HEK293T (cell line): ENCODE measurements around the gene BTBD3.
A peak's percentile ranks its signal among the peaks of the same experiment; 100 is the strongest.

Source experiments
- CTCF ChIA-PET: fragments of 350-600 bp; formaldehyde crosslinking; extraction: SDS; loops from one replicate; lab custom pipeline; 2021; ENCODE audit warnings: antibody characterized with exemption, inconsistent platforms; lab: Yijun Ruan, JAX
- POLR2A ChIA-PET: fragments of 350-600 bp; formaldehyde crosslinking; extraction: SDS; loops from one replicate; lab custom pipeline; 2020; ENCODE audit warnings: antibody characterized with exemption, inconsistent platforms; lab: Yijun Ruan, JAX
- DNase-seq: peaks from one replicate; pipeline ENCODE4 v3.0.0; 2012; ENCODE audit warnings: mixed read lengths; ENCODE audit errors: extremely low spot score
- ARNT ChIP-seq: fragments of 450-650 bp; IDR thresholded peaks from 2 replicates; pipeline ENCODE4 v1.6.1; 2017; ENCODE audit warnings: mild to moderate bottlenecking
- BHLHE40 ChIP-seq: fragments of 450-650 bp; IDR thresholded peaks from 2 replicates; pipeline ENCODE4 v1.6.1; 2016; ENCODE audit warnings: mild to moderate bottlenecking, moderate library complexity, borderline replicate concordance
- CTBP1 ChIP-seq: fragments of 450-650 bp; IDR thresholded peaks from 2 replicates; pipeline ENCODE4 v1.6.1; 2016; ENCODE audit warnings: borderline replicate concordance
- ELF4 ChIP-seq: fragments of 450-650 bp; IDR thresholded peaks from 2 replicates; pipeline ENCODE4 v1.6.1; 2017; ENCODE audit warnings: antibody characterized with exemption
- FOXA1 ChIP-seq: fragments of 450-650 bp; IDR thresholded peaks from 2 replicates; pipeline ENCODE4 v1.6.1; 2016; ENCODE audit warnings: mild to moderate bottlenecking
- FOXK2 ChIP-seq: fragments of 450-650 bp; IDR thresholded peaks from 2 replicates; pipeline ENCODE4 v1.6.1; 2016; ENCODE audit warnings: mild to moderate bottlenecking
- FOXM1 ChIP-seq: fragments of 450-650 bp; IDR thresholded peaks from 2 replicates; pipeline ENCODE4 v1.6.1; 2017; ENCODE audit warnings: mild to moderate bottlenecking, borderline replicate concordance
- HDGF ChIP-seq: fragments of 450-650 bp; IDR thresholded peaks from 2 replicates; pipeline ENCODE4 v1.6.1; 2017; ENCODE audit warnings: antibody characterized with exemption, borderline replicate concordance
- L3MBTL2 ChIP-seq: fragments of 450-650 bp; conservative IDR thresholded peaks from 2 replicates; pipeline ENCODE4 v1.6.1; 2016; ENCODE audit warnings: mild to moderate bottlenecking
- LEF1 ChIP-seq: fragments of 450-650 bp; IDR thresholded peaks from 2 replicates; pipeline ENCODE4 v1.6.1; 2017; ENCODE audit warnings: mild to moderate bottlenecking, borderline replicate concordance
- NFRKB ChIP-seq: fragments of 450-650 bp; IDR thresholded peaks from 2 replicates; pipeline ENCODE4 v1.6.1; 2016; ENCODE audit warnings: mild to moderate bottlenecking, moderate library complexity
- PKNOX1 ChIP-seq: fragments of 450-650 bp; IDR thresholded peaks from 2 replicates; pipeline ENCODE4 v1.6.1; 2016
- SP1 ChIP-seq: fragments of 450-650 bp; IDR thresholded peaks from 2 replicates; pipeline ENCODE4 v1.6.1; 2017
- SUZ12 ChIP-seq: fragments of 450-650 bp; IDR thresholded peaks from 2 replicates; pipeline ENCODE4 v1.6.1; 2016; ENCODE audit warnings: mild to moderate bottlenecking
- TARDBP ChIP-seq: fragments of 450-650 bp; IDR thresholded peaks from 2 replicates; pipeline ENCODE4 v1.6.1; 2016
- ZNF384 ChIP-seq: fragments of 450-650 bp; IDR thresholded peaks from 2 replicates; pipeline ENCODE4 v1.6.1; 2016

Gene BTBD3

GRCh38 chr20:11906626-11907480 lies 10.8 kb upstream of the BTBD3 start:
- no peak for DNase-seq
- POLR2A ChIA-PET: no interaction called here
- no peak for TF ChIP-seq PKNOX1
- no peak for TF ChIP-seq ARNT
- TF ChIP-seq LEF1: no peak
- no peak for TF ChIP-seq BHLHE40
- no peak for TF ChIP-seq ZNF384
- no peak for TF ChIP-seq CTBP1
- TF ChIP-seq FOXA1: no peak
- TF ChIP-seq NFRKB: no peak
- no peak for TF ChIP-seq FOXM1
- CTCF ChIA-PET: no interaction called here

GRCh38 chr20:11907621-11908020 lies 10.1 kb upstream of the BTBD3 start:
- POLR2A ChIA-PET: no interaction called here

GRCh38 chr20:11912013-11912658 lies 5.6 kb upstream of the BTBD3 start:
- TF ChIP-seq PKNOX1: no peak
- no peak for TF ChIP-seq NFRKB
- TF ChIP-seq ARNT: no peak
- no peak for TF ChIP-seq FOXA1
- TF ChIP-seq ELF4: no peak
- TF ChIP-seq ZNF384: no peak
- TF ChIP-seq SUZ12: no peak
- no peak for TF ChIP-seq L3MBTL2
- peak; percentile 35 for DNase-seq
- ChIA-PET POLR2A (no interaction called here), CTCF (interaction anchor here (0.6 to 1.1 kb wide), 5 partner anchors 10 to 116 kb away, joined by 3 to 6 read pairs (median 3); no protein-coding TSS in a partner anchor)

More at GRCh38 chr20:11907621-11908020, 10.1 kb upstream of the BTBD3 start:
- CTCF ChIA-PET: no interaction called here
- TF ChIP-seq FOXM1 (no peak), PKNOX1 (no peak), FOXK2 (no peak), FOXA1 (no peak), ELF4 (no peak), NFRKB (no peak), ZNF384 (no peak), TARDBP (no peak), BHLHE40 (no peak), HDGF (no peak), CTBP1 (no peak), L3MBTL2 (no peak), ARNT (no peak), SP1 (no peak), SUZ12 (no peak), LEF1 (no peak)
- no peak for DNase-seq

GRCh38 chr20:11912659-11913415 lies 4.9 kb upstream of the BTBD3 start:
- no peak for DNase-seq
- ChIA-PET POLR2A (no interaction called here), CTCF (interaction anchor here (0.6 to 1.1 kb wide), 4 partner anchors 10 to 117 kb away, joined by 3 to 6 read pairs (median 4); no protein-coding TSS in a partner anchor)
- TF ChIP-seq TARDBP (no peak), L3MBTL2 (no peak), FOXK2 (no peak), HDGF (no peak), ELF4 (no peak), SP1 (no peak), LEF1 (no peak), ARNT (no peak), CTBP1 (no peak), NFRKB (no peak), PKNOX1 (no peak), ZNF384 (no peak), FOXM1 (no peak), BHLHE40 (no peak), SUZ12 (no peak), FOXA1 (no peak)

GRCh38 chr20:11918391-11918845 lies 725 bp downstream of the BTBD3 start:
- ChIA-PET CTCF (no interaction called here), POLR2A (interaction anchor here (0.6 kb wide), 1 partner anchor 24 kb away, joined by 3 read pairs; no protein-coding TSS in a partner anchor)
- DNase-seq: no peak
- no peak for TF ChIP-seq BHLHE40
- TF ChIP-seq ZNF384: no peak
- TF ChIP-seq NFRKB: no peak
- TF ChIP-seq ARNT: no peak
- TF ChIP-seq L3MBTL2: no peak
- no peak for TF ChIP-seq CTBP1
- TF ChIP-seq TARDBP: no peak
- no peak for TF ChIP-seq FOXK2
- TF ChIP-seq FOXA1: no peak
